T-helper 1 cell (primary cell): ENCODE data around the gene CYCS.
"Not testable (repeated sequence)": the region's sequence is repeated elsewhere in the genome, so short reads cannot be mapped to it uniquely, and the experiment has no call there.

Experiments
- DNase-seq, 5 donors: peaks; one replicate each; pipeline ENCODE4 v3.0.0-alpha.2; 2012 to 2020

The CYCS gene

GRCh38 chr7:25118048-25118753, 6.9 kb downstream of the CYCS start:
- no peak for DNase-seq

- DNase-seq, result peak in 1 of 5 donors; percentile 51
Observed at GRCh38 chr7:25117226-25118047, 7.6 kb downstream of the CYCS start.

- DNase-seq, result no peak
Observed at GRCh38 chr7:25116621-25117020, 8.4 kb downstream of the CYCS start.

- not testable (repeated sequence) for DNase-seq
Observed at GRCh38 chr7:25110514-25110913, 14.5 kb downstream of the CYCS start.

- no peak for DNase-seq
Observed at GRCh38 chr7:25109276-25109675, 15.8 kb downstream of the CYCS start.

GRCh38 chr7:25105911-25106310, 19.1 kb downstream of the CYCS start:
- DNase-seq, result no peak

- no peak for DNase-seq
Observed at GRCh38 chr7:25103773-25104172, 21.3 kb downstream of the CYCS start.

GRCh38 chr7:25101817-25102216, 23.2 kb downstream of the CYCS start:
- DNase-seq, result no peak

GRCh38 chr7:25098096-25099046, 26.7 kb downstream of the CYCS start:
- peak in 4 of 5 donors; percentile 24 to 70 (median 46) for DNase-seq

GRCh38 chr7:25095516-25096345, 29.3 kb downstream of the CYCS start:
- DNase-seq, result no peak

GRCh38 chr7:25093268-25093826, 31.7 kb downstream of the CYCS start:
- DNase-seq, result peak; percentile 31 to 63 (median 61)

GRCh38 chr7:25091779-25092178, 33.3 kb downstream of the CYCS start:
- DNase-seq, result no peak

- DNase-seq, result no peak
Observed at GRCh38 chr7:25091176-25091575, 33.9 kb downstream of the CYCS start.

- DNase-seq, result no peak
Observed at GRCh38 chr7:25090374-25090773, 34.7 kb downstream of the CYCS start.

- no peak for DNase-seq
Observed at GRCh38 chr7:25087855-25088254, 37.2 kb downstream of the CYCS start.

- DNase-seq, result no peak
Observed at GRCh38 chr7:25084821-25085220, 40.2 kb downstream of the CYCS start.

GRCh38 chr7:25083201-25083600, 41.9 kb downstream of the CYCS start:
- DNase-seq, result no peak

- not testable (repeated sequence) for DNase-seq
Observed at GRCh38 chr7:25082041-25082440, 43.0 kb downstream of the CYCS start.

- DNase-seq, result no peak
Observed at GRCh38 chr7:25077096-25077495, 48.0 kb downstream of the CYCS start.

GRCh38 chr7:25075459-25075858, 49.6 kb downstream of the CYCS start:
- DNase-seq, result no peak

- no peak for DNase-seq
Observed at GRCh38 chr7:25073451-25073850, 51.6 kb downstream of the CYCS start.
